Measurements from ENCODE around the gene COX7B.

- TF ChIP-seq CTCF (IDR thresholded peaks at IDR 0.05; ENCODE audit: extremely low read depth in 1 of 2, insufficient read depth in 1 of 2, low read depth in 1 of 2, low read length in 2 of 2): no peak
- no peak for TF ChIP-seq POLR2A (IDR thresholded peaks at IDR 0.05; ENCODE audit: low read depth, low read length)
- TF ChIP-seq FOS (IDR thresholded peaks at IDR 0.05; ENCODE audit: borderline replicate concordance, insufficient read depth, low read length): no peak
- TF ChIP-seq JUN (IDR thresholded peaks at IDR 0.05; ENCODE audit: borderline replicate concordance, insufficient read depth, insufficient read length, low read depth): no peak
- no peak for TF ChIP-seq MYC (IDR thresholded peaks at IDR 0.05; ENCODE audit: low read depth, low read length)
- no peak for TF ChIP-seq EZH2 (IDR thresholded peaks at IDR 0.05; ENCODE audit: borderline replicate concordance, low read depth, low read length, severe bottlenecking)
- no peak for TF ChIP-seq POLR2AphosphoS5 (IDR thresholded peaks at IDR 0.05; ENCODE audit: insufficient read depth, low read depth, low read length)
- no peak for TF ChIP-seq GATA2 (IDR thresholded peaks at IDR 0.05; ENCODE audit: insufficient read depth, insufficient read length, low read depth, low read length)
These were observed 6.4 kb upstream of the COX7B start for GRCh38 chrX:77892887-77893286.

Measured in endothelial cell of umbilical vein (primary cell).